ENCODE results near the gene DNAJC13. TPM values are rescaled to one million over a fixed set of nuclear protein-coding genes. Genes with fewer than 3 reads are reported as not detected.

Gene DNAJC13
- total RNA-seq, 1 donor, result 107 TPM

DNA sequence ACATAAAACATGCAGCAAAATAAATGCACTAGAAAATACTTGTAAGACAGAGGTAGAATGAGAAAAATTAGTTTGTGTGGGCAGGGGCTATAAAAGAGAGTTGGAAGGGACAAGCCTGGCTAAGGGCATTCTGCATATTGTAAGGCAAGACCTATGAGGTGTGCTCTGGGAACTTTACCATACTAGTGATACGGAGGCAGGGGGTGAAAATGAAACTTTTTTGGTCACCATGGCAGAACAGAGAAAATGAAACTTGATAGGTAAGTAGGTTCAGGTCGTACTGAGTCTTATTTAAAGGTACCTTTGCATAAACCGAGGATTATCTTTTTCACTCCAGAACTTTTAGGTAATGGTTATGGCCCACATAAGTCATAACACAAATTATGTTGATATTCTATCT, 105.1 kb downstream of the DNAJC13 start:
- no peak for DNase-seq (ENCODE audit: low read depth)
- no peak overlapping the region for H3K4me3 ChIP-seq (ENCODE audit: low read depth, low read length)
- TF ChIP-seq, protein P1, sequence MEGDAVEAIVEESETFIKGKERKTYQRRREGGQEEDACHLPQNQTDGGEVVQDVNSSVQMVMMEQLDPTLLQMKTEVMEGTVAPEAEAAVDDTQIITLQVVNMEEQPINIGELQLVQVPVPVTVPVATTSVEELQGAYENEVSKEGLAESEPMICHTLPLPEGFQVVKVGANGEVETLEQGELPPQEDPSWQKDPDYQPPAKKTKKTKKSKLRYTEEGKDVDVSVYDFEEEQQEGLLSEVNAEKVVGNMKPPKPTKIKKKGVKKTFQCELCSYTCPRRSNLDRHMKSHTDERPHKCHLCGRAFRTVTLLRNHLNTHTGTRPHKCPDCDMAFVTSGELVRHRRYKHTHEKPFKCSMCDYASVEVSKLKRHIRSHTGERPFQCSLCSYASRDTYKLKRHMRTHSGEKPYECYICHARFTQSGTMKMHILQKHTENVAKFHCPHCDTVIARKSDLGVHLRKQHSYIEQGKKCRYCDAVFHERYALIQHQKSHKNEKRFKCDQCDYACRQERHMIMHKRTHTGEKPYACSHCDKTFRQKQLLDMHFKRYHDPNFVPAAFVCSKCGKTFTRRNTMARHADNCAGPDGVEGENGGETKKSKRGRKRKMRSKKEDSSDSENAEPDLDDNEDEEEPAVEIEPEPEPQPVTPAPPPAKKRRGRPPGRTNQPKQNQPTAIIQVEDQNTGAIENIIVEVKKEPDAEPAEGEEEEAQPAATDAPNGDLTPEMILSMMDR (IDR thresholded peaks at IDR 0.05; ENCODE audit: insufficient read depth, low read depth, low read length), result no peak

GRCh38 chr3:132530624-132531023, 113.3 kb downstream of the DNAJC13 start:
- H3K4me3 ChIP-seq (ENCODE audit: low read depth, low read length), result no peak overlapping the region
- no peak for DNase-seq (ENCODE audit: low read depth)
- TF ChIP-seq, protein P1 (IDR thresholded peaks at IDR 0.05; ENCODE audit: insufficient read depth, low read depth, low read length), result no peak

- TF ChIP-seq, protein P1 (IDR thresholded peaks at IDR 0.05; ENCODE audit: insufficient read depth, low read depth, low read length), result peak; percentile 60
- H3K4me3 ChIP-seq (ENCODE audit: low read depth, low read length), result no peak overlapping the region
- DNase-seq (ENCODE audit: low read depth), result peak; percentile 93
Observed at GRCh38 chr3:132535575-132536441, 118.5 kb downstream of the DNAJC13 start.

DNA sequence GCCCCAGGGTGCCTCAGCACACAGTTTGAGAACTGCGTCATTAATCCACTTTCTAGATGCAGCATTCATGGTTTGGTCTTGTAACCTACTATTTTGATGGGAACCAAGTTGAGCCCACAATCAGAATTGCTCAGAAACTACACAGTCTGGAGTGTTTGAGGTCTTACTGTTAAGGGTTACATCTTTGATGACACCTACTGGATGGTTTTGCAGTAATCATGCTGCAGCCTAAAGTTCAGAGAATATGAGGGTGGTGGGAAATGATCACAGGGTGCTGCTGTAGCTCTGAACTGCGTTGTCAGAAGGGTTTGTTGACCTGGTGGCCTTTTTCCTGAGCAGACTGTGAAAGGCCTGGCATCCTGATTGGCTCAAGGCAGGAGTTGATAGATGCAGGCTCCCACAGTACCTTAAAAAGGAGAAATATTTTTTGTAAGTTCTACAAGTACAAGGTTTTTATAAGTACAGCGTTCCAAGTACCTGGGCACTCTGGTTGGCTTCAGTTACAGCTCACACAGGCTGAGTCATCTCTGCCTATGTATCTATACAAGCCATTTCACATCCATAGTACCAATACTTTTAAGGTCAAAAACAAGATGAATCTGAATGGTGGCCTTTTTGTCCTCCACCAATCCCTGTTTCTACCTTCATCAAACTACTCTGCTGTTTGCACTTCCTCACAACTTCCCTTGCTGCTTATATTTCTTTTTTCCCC, 119.3 kb downstream of the DNAJC13 start:
- TF ChIP-seq, protein P1 (IDR thresholded peaks at IDR 0.05; ENCODE audit: insufficient read depth, low read depth, low read length), result no peak
- no peak for DNase-seq (ENCODE audit: low read depth)
- no peak overlapping the region for H3K4me3 ChIP-seq (ENCODE audit: low read depth, low read length)

DNA sequence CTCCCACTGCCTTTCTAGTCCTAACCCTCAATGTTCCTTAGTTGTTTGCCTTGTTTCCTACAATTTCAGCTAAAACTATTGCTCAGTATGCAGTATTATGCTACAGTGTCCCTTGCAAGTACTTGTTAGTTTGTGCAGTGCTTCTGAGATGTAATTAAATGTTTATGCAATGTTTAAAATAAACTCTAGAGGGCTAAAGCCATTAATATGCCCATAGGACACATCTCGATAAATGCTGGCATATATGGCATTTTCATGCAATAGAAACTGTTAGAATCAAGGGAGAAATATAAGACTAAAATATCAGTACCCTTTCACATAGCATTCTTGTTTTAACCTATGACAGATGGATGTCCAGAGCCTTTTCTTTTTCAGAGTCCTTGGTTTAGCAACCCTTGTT, 120.0 kb downstream of the DNAJC13 start:
- no peak overlapping the region for H3K4me3 ChIP-seq (ENCODE audit: low read depth, low read length)
- no peak for DNase-seq (ENCODE audit: low read depth)
- TF ChIP-seq, protein P1 (IDR thresholded peaks at IDR 0.05; ENCODE audit: insufficient read depth, low read depth, low read length), result no peak

DNA sequence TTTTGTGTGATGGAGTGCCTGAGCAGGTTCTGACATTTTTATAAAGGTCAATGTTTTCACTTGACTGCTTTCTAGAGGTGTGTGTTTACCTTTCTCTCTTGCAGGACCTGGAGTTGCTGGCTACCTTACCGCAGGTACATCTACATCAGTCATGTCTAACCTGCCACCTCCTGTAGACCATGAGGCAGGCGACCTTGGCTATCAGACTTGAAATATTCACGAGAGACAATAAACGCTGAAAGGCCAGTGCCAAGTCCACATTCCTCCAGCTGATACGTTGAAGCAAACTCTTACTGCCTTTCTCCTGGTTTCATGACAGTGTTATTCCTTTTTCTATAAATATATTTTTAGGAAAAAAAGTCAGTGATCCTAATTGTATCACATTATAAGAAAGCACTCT, 120.8 kb downstream of the DNAJC13 start:
- no peak overlapping the region for H3K4me3 ChIP-seq (ENCODE audit: low read depth, low read length)
- no peak for DNase-seq (ENCODE audit: low read depth)
- TF ChIP-seq, protein P1 (IDR thresholded peaks at IDR 0.05; ENCODE audit: insufficient read depth, low read depth, low read length), result no peak
